Activated CD4-positive, alpha-beta memory T cell treated with anti-CD3 and anti-CD28 coated beads, Interleukin-2, amount 10 ng/mL, durations not matched to agents 7 days and 5 days (primary cell): ENCODE measurements around the gene ARHGEF37. TPM values are rescaled to one million over a fixed set of nuclear protein-coding genes. Genes with fewer than 3 reads are reported as not detected.
A peak's percentile ranks its signal among the peaks of the same experiment; 100 is the strongest.
"Not testable (repeated sequence)": the region's sequence is repeated elsewhere in the genome, so short reads cannot be mapped to it uniquely, and the experiment has no call there.

Source experiments
- CTCF ChIA-PET: fragments of 350-600 bp; sonication (Branson Sonifier 250); formaldehyde crosslinking; loops from one replicate; lab custom pipeline; 2021; ENCODE audit warnings: antibody characterized with exemption, inconsistent platforms; lab: Charles Lee
- POLR2A ChIA-PET: fragments of 350-600 bp; sonication (Branson Sonifier 250); formaldehyde crosslinking; loops from one replicate; lab custom pipeline; 2021; ENCODE audit warnings: antibody characterized with exemption; lab: Charles Lee
- DNase-seq: peaks from one replicate; pipeline ENCODE4 v3.0.0-alpha.2; 2020
- H3K27ac Mint-ChIP-seq: one replicate; pipeline ENCODE4 v1.8.0; 2021; ENCODE audit warnings: mild to moderate bottlenecking, mixed read lengths
- H3K27me3 Mint-ChIP-seq: one replicate; pipeline ENCODE4 v1.8.0; 2021; ENCODE audit warnings: mixed read lengths
- H3K36me3 Mint-ChIP-seq: one replicate; pipeline ENCODE4 v1.8.0; 2021; ENCODE audit warnings: low read depth, mixed read lengths
- H3K4me1 Mint-ChIP-seq: one replicate; pipeline ENCODE4 v1.8.0; 2021; ENCODE audit warnings: mixed read lengths
- H3K4me3 Mint-ChIP-seq: one replicate; pipeline ENCODE4 v1.8.0; 2021; ENCODE audit warnings: mild to moderate bottlenecking, mixed read lengths
- H3K9me3 Mint-ChIP-seq: one replicate; pipeline ENCODE4 v1.8.0; 2021; ENCODE audit warnings: mixed read lengths
- total RNA-seq, 2 experiments: library from RNA; stranded (reverse); gene quantifications; one replicate each; pipeline ENCODE4 v1.2.3, GENCODE V29; 2021

The ARHGEF37 gene
- 1 to 10 TPM in 1 of 2 experiments, under 1 TPM in 1; 0.88 to 1.1 TPM for total RNA-seq

GRCh38 chr5:149581192-149581861, at the start of gene ARHGEF37:
Gene ARHGEF37 (plus strand): TSS chr5:149581498. CDS start chr5:149597770, 16,272 bp downstream.
- H3K4me1 Mint-ChIP-seq, result peaks cover 18% of the 10 kb centered on the region
- ChIA-PET POLR2A (interaction anchor here (0.8 to 3.3 kb wide), 5 partner anchors 22 to 225 kb away, joined by 3 to 16 read pairs (median 3); partner anchors contain the start of gene CSNK1A1), CTCF (interaction anchor here (0.9 to 4.6 kb wide), 4 partner anchors 12 to 37 kb away, joined by 3 to 24 read pairs (median 5); partner anchors contain the start of gene CSNK1A1)
- H3K9me3 Mint-ChIP-seq, result no peaks in the 10 kb centered on the region
- no peaks in the 10 kb centered on the region for H3K36me3 Mint-ChIP-seq
- DNase-seq, result peak; percentile 41
- H3K27me3 Mint-ChIP-seq, result peaks cover 14% of the 10 kb centered on the region
- H3K27ac Mint-ChIP-seq, result no peak within 1 kb of the TSS
- peak within 1 kb of the TSS; percentile 71 for H3K4me3 Mint-ChIP-seq

DNA sequence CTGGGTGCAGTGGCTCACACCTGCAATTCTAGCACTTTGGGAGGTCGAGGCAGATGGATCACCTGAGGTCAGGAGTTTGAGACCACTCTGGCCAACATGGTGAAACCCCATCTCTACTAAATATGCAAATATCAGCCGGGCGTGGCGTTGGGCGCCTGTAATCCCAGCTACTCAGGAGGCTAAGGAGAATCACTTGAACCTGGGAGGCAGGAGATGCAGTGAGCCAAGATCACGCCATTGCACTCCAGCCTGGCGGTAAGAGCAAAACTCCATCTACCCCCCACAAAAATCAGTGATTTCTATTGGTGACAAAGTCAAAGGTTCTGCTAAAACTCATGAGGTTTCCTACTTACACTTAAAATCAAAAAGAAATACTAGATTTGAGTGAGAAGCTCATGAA, 48.9 kb upstream of the ARHGEF37 start:
- ChIA-PET CTCF (interaction anchor here (1.0 kb wide), 1 partner anchor 12 kb away, joined by 3 read pairs; no protein-coding TSS in a partner anchor), POLR2A (interaction anchor here (1.4 to 1.8 kb wide), 2 partner anchors 12 to 17 kb away, joined by 4 to 5 read pairs; no protein-coding TSS in a partner anchor)
- H3K36me3 Mint-ChIP-seq, result peaks cover 39% of the 10 kb centered on the region
- H3K27ac Mint-ChIP-seq, result no peak overlapping the region
- no peaks in the 10 kb centered on the region for H3K9me3 Mint-ChIP-seq
- peaks cover 50% of the 10 kb centered on the region for H3K4me1 Mint-ChIP-seq
- no peak overlapping the region for H3K4me3 Mint-ChIP-seq
- H3K27me3 Mint-ChIP-seq, result no peaks in the 10 kb centered on the region
- no peak for DNase-seq

DNA sequence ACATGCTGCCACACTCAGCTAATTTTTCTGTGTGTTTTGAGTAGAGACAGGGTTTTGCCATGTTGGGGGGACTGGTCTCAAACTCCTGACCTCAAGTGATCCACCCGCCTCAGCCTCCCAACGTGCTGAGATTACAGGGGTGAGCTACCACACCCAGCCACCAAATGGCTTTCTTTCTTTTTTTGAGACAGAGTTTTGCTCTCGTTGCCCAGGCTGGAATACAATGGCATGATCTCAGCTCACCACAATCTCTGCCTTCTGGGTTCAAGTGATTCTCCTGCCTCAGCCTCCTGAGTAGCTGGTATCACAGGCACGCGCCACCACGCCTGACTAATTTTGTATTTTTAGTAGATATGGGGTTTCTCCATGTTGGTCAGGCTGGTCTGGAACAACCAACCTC, 45.5 kb upstream of the ARHGEF37 start:
- H3K27me3 Mint-ChIP-seq, H3K4me3 Mint-ChIP-seq, H3K27ac Mint-ChIP-seq, H3K9me3 Mint-ChIP-seq, DNase-seq: not testable (repeated sequence)
- Mint-ChIP-seq H3K36me3 (peaks cover 48% of the 10 kb centered on the region), H3K4me1 (peaks cover 44% of the 10 kb centered on the region)
- ChIA-PET POLR2A (interaction anchor here (1.1 to 6.9 kb wide), 2 partner anchors 11 to 14 kb away, joined by 3 to 35 read pairs; partner anchors contain the start of gene CSNK1A1), CTCF (interaction anchor here (1.0 kb wide), 1 partner anchor 101 kb away, joined by 3 read pairs; no protein-coding TSS in a partner anchor)

DNA sequence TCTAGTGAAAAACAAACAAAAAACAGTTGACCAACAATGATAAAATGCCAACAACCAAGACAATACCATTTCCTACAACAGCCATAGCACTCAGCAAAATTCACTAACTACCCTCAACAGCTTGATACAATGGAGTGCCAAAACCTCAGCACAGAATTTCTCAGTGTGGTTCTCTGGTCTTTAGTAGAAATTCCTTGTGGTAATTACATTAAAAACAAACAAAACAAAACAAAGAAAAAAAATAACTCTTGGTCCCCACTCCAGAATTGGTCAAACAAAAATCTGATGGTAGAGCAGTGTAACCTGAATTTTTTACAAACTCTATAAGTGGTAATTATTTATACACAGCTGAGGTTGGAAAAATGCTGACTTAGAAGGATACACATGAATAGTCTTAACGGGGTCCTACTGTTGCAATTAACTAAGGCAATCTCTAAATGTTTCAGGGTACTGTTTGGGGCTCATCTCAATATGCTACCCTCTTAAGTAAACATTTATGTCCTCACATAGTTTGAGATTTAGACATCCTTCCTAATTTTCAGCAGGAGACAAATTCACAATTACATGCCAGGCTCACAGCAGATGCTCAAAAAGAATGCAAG, 43.8 kb upstream of the ARHGEF37 start:
- CTCF ChIA-PET, result interaction anchor here (1.2 to 1.3 kb wide), 2 partner anchors 14 to 16 kb away, joined by 3 to 5 read pairs; partner anchors contain the start of gene CSNK1A1
- Mint-ChIP-seq H3K9me3 (no peaks in the 10 kb centered on the region), H3K4me3 (no peak overlapping the region), H3K27me3 (no peaks in the 10 kb centered on the region), H3K27ac (peak overlapping the region; percentile 4), H3K36me3 (peaks cover 55% of the 10 kb centered on the region), H3K4me1 (peaks cover 49% of the 10 kb centered on the region)
- POLR2A ChIA-PET, result interaction anchor here (6.9 kb wide), 1 partner anchor 13 kb away, joined by 35 read pairs; the partner anchor contains the start of gene CSNK1A1
- no peak for DNase-seq

- POLR2A ChIA-PET, result interaction anchor here (6.9 kb wide), 1 partner anchor 10 kb away, joined by 35 read pairs; the partner anchor contains the start of gene CSNK1A1
- peaks cover 62% of the 10 kb centered on the region for H3K36me3 Mint-ChIP-seq
- H3K27me3 Mint-ChIP-seq, result no peaks in the 10 kb centered on the region
- no peak overlapping the region for H3K27ac Mint-ChIP-seq
- H3K4me1 Mint-ChIP-seq, result peaks cover 43% of the 10 kb centered on the region
- DNase-seq, result no peak
- H3K4me3 Mint-ChIP-seq, result no peak overlapping the region
- CTCF ChIA-PET, result no interaction called here
- no peaks in the 10 kb centered on the region for H3K9me3 Mint-ChIP-seq
These were observed 41.2 kb upstream of the ARHGEF37 start for GRCh38 chr5:149540089-149540488.

DNA sequence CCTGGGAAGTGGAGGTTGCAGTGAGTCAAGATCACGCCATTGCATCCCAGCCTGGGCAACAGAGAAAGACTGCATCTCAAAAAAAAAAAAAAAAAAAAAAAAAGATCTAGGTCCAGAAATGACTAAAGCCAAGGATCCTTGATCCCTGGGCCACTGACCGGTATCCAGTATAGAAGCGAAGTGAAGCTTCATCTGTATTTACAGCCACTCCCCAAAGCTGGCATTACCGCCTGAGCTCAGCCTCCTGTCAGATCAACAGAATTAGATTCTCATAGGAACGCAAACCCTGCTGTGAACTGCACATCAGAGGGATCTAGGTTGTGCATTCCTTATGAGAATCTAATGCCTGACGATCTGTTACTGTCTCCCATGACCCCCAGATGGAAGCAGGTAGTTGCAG, 39.4 kb upstream of the ARHGEF37 start:
- no peak overlapping the region for H3K27ac Mint-ChIP-seq
- no peak overlapping the region for H3K4me3 Mint-ChIP-seq
- peaks cover 46% of the 10 kb centered on the region for H3K4me1 Mint-ChIP-seq
- ChIA-PET CTCF (interaction anchor here (0.7 to 1.0 kb wide), 2 partner anchors 10 to 273 kb away, joined by 3 to 4 read pairs; partner anchors contain the start of gene CSNK1A1), POLR2A (interaction anchor here (0.8 to 6.9 kb wide), 2 partner anchors 8 to 13 kb away, joined by 3 to 35 read pairs; partner anchors contain the start of gene CSNK1A1)
- no peaks in the 10 kb centered on the region for H3K27me3 Mint-ChIP-seq
- peaks cover 72% of the 10 kb centered on the region for H3K36me3 Mint-ChIP-seq
- no peaks in the 10 kb centered on the region for H3K9me3 Mint-ChIP-seq
- no peak for DNase-seq

GRCh38 chr5:149543361-149544027, 37.8 kb upstream of the ARHGEF37 start:
- no peak overlapping the region for H3K27ac Mint-ChIP-seq
- H3K27me3 Mint-ChIP-seq, result no peaks in the 10 kb centered on the region
- H3K36me3 Mint-ChIP-seq, result peaks cover 72% of the 10 kb centered on the region
- H3K4me1 Mint-ChIP-seq, result peaks cover 51% of the 10 kb centered on the region
- H3K9me3 Mint-ChIP-seq, result no peaks in the 10 kb centered on the region
- POLR2A ChIA-PET, result interaction anchor here (0.6 to 1.5 kb wide), 5 partner anchors 10 to 186 kb away, joined by 3 to 4 read pairs (median 4); partner anchors contain the start of gene PCYOX1L
- no peak overlapping the region for H3K4me3 Mint-ChIP-seq
- CTCF ChIA-PET, result interaction anchor here (0.6 to 1.7 kb wide), 6 partner anchors 11 to 109 kb away, joined by 3 to 7 read pairs (median 4); no protein-coding TSS in a partner anchor
- DNase-seq, result no peak

DNA sequence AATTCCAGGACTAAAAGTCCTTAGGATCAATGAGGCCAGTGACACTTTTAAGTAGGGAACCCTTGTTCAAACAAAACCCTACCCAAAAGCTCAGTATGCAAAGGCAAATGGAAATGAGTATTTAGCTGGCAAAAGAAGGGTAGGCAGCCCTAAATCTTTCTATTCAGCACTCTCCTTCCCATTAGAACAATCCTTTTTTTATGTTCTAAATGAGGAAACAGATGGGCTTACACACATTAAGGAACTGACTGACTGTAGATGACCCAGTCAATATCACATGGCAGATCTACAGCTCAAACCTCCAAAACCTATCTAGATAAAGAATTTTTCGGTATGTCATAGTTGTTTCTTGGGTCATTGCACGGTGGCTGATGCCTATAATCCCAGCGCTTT, 37.3 kb upstream of the ARHGEF37 start:
- Mint-ChIP-seq H3K36me3 (peaks cover 76% of the 10 kb centered on the region), H3K27ac (no peak overlapping the region), H3K9me3 (no peaks in the 10 kb centered on the region), H3K27me3 (no peaks in the 10 kb centered on the region), H3K4me1 (peaks cover 54% of the 10 kb centered on the region), H3K4me3 (no peak overlapping the region)
- ChIA-PET CTCF (interaction anchor here (1.0 to 1.7 kb wide), 5 partner anchors 11 to 110 kb away, joined by 3 to 7 read pairs (median 4); no protein-coding TSS in a partner anchor), POLR2A (interaction anchor here (0.6 to 1.5 kb wide), 6 partner anchors 10 to 186 kb away, joined by 3 to 4 read pairs (median 4); partner anchors contain the start of gene PCYOX1L)
- DNase-seq, result no peak

GRCh38 chr5:149545327-149545726, 36.0 kb upstream of the ARHGEF37 start:
- Mint-ChIP-seq H3K27ac (no peak overlapping the region), H3K9me3 (no peaks in the 10 kb centered on the region), H3K4me1 (peaks cover 49% of the 10 kb centered on the region), H3K27me3 (no peaks in the 10 kb centered on the region), H3K36me3 (peaks cover 80% of the 10 kb centered on the region), H3K4me3 (no peak overlapping the region)
- DNase-seq, result no peak
- ChIA-PET POLR2A (no interaction called here), CTCF (interaction anchor here (0.7 kb wide), 1 partner anchor 63 kb away, joined by 3 read pairs; no protein-coding TSS in a partner anchor)

GRCh38 chr5:149546974-149547373, 34.3 kb upstream of the ARHGEF37 start:
- Mint-ChIP-seq H3K36me3 (peaks cover 81% of the 10 kb centered on the region), H3K9me3 (no peaks in the 10 kb centered on the region), H3K4me3 (no peak overlapping the region), H3K4me1 (peaks cover 46% of the 10 kb centered on the region), H3K27me3 (no peaks in the 10 kb centered on the region), H3K27ac (no peak overlapping the region)
- ChIA-PET CTCF (interaction anchor here (0.7 to 1.4 kb wide), 2 partner anchors 10 to 16 kb away, joined by 3 to 4 read pairs; no protein-coding TSS in a partner anchor), POLR2A (interaction anchor here (0.8 to 1.5 kb wide), 3 partner anchors 11 to 201 kb away, joined by 3 to 5 read pairs (median 3); partner anchors contain the start of gene GRPEL2)
- DNase-seq, result no peak

DNA sequence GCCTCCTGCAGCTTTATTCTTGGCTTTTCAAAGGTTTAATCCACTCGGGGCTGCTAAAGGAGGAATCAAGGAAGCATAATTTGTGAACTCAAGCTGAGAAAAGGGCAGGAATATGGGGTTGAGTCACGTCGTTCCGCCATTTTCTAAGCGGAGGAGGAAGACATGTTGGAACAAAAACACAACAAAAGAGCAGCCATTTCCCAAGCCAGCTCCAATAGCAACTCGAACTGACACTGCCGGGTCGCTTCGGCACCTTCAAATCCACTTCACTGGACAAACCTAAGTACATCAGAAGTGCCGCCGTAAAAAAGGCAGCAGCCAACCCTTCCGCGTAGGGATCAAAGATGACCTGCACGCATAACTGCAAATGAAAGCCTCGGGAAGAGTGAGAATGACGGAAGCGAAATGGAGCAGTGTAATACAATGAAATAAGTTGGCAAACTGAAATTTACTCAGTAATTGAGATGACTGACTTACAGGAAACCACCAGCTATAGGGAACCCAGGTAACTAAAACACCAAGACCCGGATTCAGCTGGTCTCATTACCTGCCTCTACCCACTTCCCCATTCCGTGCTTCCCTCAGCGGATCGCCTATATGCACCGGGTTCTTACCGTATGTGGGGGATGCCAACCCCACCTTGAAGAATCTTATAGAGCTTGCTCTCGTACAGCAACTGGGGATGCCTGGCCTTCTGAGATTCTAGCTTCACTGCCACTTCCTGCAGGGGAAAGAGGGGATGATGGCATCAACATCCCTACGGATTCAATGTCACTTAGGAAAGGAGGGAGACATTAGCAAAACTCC, 31.6 kb upstream of the ARHGEF37 start:
- peak overlapping the region; percentile 93 for H3K4me3 Mint-ChIP-seq
- H3K9me3 Mint-ChIP-seq, result no peaks in the 10 kb centered on the region
- peaks cover 43% of the 10 kb centered on the region for H3K4me1 Mint-ChIP-seq
- H3K27me3 Mint-ChIP-seq, result no peaks in the 10 kb centered on the region
- peaks cover 64% of the 10 kb centered on the region for H3K36me3 Mint-ChIP-seq
- CTCF ChIA-PET, result interaction anchor here (1.1 to 3.3 kb wide), 5 partner anchors 12 to 192 kb away, joined by 4 to 16 read pairs (median 7); partner anchors contain the start of gene PCYOX1L
- POLR2A ChIA-PET, result interaction anchor here (0.7 to 4.9 kb wide), 25 partner anchors 11 to 451 kb away, joined by 3 to 71 read pairs (median 5); partner anchors contain the start of genes ARHGEF37, GRPEL2, PCYOX1L and SLC26A2
- DNase-seq, result peak; percentile 49
- H3K27ac Mint-ChIP-seq, result peak overlapping the region; percentile 95
